Measurements from ENCODE around the gene ADAM10.

DNA sequence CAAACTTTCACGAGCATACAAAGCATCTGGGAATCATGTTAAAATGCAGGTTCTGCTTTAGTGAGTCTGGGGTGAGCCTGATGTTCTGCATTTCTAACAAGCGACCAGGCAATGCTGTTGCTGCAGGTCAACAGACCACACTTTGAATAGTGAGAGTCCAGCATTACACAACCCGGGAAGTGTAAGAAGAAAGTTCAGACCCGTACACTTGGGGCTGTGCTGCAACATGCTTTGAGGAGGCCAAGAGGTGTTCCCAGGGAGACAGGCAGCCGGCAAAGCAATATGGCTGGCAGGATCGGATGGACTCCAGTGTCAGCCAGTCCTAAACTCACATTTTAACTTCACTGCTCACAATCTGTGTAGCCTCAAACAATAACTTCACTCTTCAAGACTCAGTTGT, 183.5 kb downstream of the ADAM10 start:
- TF ChIP-seq, protein P1, sequence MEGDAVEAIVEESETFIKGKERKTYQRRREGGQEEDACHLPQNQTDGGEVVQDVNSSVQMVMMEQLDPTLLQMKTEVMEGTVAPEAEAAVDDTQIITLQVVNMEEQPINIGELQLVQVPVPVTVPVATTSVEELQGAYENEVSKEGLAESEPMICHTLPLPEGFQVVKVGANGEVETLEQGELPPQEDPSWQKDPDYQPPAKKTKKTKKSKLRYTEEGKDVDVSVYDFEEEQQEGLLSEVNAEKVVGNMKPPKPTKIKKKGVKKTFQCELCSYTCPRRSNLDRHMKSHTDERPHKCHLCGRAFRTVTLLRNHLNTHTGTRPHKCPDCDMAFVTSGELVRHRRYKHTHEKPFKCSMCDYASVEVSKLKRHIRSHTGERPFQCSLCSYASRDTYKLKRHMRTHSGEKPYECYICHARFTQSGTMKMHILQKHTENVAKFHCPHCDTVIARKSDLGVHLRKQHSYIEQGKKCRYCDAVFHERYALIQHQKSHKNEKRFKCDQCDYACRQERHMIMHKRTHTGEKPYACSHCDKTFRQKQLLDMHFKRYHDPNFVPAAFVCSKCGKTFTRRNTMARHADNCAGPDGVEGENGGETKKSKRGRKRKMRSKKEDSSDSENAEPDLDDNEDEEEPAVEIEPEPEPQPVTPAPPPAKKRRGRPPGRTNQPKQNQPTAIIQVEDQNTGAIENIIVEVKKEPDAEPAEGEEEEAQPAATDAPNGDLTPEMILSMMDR (tag by site-specific recombination; IDR thresholded peaks at IDR 0.05), result no peak
- no peak for TF ChIP-seq ZNF174 (tag by site-specific recombination; IDR thresholded peaks at IDR 0.05)
- TF ChIP-seq, protein P2, sequence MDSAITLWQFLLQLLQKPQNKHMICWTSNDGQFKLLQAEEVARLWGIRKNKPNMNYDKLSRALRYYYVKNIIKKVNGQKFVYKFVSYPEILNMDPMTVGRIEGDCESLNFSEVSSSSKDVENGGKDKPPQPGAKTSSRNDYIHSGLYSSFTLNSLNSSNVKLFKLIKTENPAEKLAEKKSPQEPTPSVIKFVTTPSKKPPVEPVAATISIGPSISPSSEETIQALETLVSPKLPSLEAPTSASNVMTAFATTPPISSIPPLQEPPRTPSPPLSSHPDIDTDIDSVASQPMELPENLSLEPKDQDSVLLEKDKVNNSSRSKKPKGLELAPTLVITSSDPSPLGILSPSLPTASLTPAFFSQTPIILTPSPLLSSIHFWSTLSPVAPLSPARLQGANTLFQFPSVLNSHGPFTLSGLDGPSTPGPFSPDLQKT (IDR thresholded peaks at IDR 0.05; ENCODE audit: borderline replicate concordance, low read depth, low read length), result no peak
- TF ChIP-seq RBAK (tag by site-specific recombination; IDR thresholded peaks at IDR 0.05), result no peak
- TF ChIP-seq ZNF600 (tag by site-specific recombination; IDR thresholded peaks at IDR 0.05), result no peak
- no peak for TF ChIP-seq ZNF24 (tag by site-specific recombination; IDR thresholded peaks at IDR 0.05)
- no peak for TF ChIP-seq OVOL3 (tag by site-specific recombination; IDR thresholded peaks at IDR 0.05)
- TF ChIP-seq, protein P3, sequence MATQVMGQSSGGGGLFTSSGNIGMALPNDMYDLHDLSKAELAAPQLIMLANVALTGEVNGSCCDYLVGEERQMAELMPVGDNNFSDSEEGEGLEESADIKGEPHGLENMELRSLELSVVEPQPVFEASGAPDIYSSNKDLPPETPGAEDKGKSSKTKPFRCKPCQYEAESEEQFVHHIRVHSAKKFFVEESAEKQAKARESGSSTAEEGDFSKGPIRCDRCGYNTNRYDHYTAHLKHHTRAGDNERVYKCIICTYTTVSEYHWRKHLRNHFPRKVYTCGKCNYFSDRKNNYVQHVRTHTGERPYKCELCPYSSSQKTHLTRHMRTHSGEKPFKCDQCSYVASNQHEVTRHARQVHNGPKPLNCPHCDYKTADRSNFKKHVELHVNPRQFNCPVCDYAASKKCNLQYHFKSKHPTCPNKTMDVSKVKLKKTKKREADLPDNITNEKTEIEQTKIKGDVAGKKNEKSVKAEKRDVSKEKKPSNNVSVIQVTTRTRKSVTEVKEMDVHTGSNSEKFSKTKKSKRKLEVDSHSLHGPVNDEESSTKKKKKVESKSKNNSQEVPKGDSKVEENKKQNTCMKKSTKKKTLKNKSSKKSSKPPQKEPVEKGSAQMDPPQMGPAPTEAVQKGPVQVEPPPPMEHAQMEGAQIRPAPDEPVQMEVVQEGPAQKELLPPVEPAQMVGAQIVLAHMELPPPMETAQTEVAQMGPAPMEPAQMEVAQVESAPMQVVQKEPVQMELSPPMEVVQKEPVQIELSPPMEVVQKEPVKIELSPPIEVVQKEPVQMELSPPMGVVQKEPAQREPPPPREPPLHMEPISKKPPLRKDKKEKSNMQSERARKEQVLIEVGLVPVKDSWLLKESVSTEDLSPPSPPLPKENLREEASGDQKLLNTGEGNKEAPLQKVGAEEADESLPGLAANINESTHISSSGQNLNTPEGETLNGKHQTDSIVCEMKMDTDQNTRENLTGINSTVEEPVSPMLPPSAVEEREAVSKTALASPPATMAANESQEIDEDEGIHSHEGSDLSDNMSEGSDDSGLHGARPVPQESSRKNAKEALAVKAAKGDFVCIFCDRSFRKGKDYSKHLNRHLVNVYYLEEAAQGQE (tag by site-specific recombination; IDR thresholded peaks at IDR 0.05), result no peak
- no peak for TF ChIP-seq MYNN (tag by site-specific recombination; IDR thresholded peaks at IDR 0.05; ENCODE audit: borderline replicate concordance)
- no peak for TF ChIP-seq ZNF747 (tag by site-specific recombination; IDR thresholded peaks at IDR 0.05)
- no peak for TF ChIP-seq ZNF302 (tag by site-specific recombination; IDR thresholded peaks at IDR 0.05; ENCODE audit: low read depth)
- no peak for TF ChIP-seq ZNF768 (tag by site-specific recombination; IDR thresholded peaks at IDR 0.05)
- TF ChIP-seq BCL11A (tag by site-specific recombination; IDR thresholded peaks at IDR 0.05; ENCODE audit: low read depth), result no peak

Data from HEK293 (cell line).